ENCODE results near the gene SIK2.
A peak's percentile ranks its signal among the peaks of the same experiment; 100 is the strongest.

SIK2 gene

DNA sequence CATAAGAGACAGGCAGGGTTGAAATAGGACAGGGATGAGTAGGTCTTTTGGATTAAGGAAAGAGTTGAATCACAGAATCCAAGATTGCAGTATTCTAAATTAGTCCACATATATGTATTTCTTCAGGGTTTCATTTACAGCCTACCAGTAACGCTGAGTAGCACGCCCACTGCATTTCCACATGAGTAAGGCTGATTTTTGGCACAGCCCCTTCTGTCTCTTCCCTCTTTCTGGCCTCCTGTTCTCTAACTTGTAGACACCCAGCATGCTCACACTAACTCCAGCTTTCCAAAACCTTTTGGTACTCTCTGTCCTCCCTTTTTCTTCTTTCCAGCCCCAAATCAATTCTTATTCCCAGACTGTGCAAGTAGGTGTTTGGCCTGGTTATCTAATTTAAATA is 3.7 kb upstream of the SIK2 start:
- no peak for DNase-seq (ENCODE audit: low spot score)
- TF ChIP-seq, protein P1, sequence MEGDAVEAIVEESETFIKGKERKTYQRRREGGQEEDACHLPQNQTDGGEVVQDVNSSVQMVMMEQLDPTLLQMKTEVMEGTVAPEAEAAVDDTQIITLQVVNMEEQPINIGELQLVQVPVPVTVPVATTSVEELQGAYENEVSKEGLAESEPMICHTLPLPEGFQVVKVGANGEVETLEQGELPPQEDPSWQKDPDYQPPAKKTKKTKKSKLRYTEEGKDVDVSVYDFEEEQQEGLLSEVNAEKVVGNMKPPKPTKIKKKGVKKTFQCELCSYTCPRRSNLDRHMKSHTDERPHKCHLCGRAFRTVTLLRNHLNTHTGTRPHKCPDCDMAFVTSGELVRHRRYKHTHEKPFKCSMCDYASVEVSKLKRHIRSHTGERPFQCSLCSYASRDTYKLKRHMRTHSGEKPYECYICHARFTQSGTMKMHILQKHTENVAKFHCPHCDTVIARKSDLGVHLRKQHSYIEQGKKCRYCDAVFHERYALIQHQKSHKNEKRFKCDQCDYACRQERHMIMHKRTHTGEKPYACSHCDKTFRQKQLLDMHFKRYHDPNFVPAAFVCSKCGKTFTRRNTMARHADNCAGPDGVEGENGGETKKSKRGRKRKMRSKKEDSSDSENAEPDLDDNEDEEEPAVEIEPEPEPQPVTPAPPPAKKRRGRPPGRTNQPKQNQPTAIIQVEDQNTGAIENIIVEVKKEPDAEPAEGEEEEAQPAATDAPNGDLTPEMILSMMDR (IDR thresholded peaks at IDR 0.05; ENCODE audit: borderline replicate concordance, control extremely low read depth, extremely low read depth, insufficient read depth, missing control alignments), result no peak
- in situ Hi-C loops (cut with MboI; ENCODE audit: low sequenced_read_pairs, unreplicated experiment), result loop anchor here (5.0 kb wide), 1 partner anchor 189 kb away; no protein-coding TSS in a partner anchor

DNA sequence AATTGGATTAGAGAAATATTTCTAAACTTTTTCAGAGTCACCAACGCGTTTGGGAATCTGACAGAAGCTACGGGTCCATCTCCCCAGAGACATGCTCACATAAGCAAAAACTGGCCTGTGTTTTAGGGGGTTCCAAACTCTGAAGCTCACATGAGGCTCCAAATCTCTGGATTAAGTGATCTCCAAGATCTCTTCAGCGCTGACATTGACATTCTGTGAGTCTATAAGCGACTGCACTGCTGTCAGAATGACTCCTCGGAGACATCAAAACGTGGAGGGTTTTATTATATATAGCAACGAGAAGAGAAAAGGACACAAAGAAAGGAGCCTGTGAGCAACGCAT is 642 bp upstream of the SIK2 start:
- in situ Hi-C loops (cut with MboI; ENCODE audit: low sequenced_read_pairs, unreplicated experiment), result loop anchor here (10.0 kb wide), 1 partner anchor 163 kb away; the partner anchor contains the start of gene PPP2R1B
- no peak for DNase-seq (ENCODE audit: low spot score)
- TF ChIP-seq, protein P1 (IDR thresholded peaks at IDR 0.05; ENCODE audit: borderline replicate concordance, control extremely low read depth, extremely low read depth, insufficient read depth, missing control alignments), result no peak

DNA sequence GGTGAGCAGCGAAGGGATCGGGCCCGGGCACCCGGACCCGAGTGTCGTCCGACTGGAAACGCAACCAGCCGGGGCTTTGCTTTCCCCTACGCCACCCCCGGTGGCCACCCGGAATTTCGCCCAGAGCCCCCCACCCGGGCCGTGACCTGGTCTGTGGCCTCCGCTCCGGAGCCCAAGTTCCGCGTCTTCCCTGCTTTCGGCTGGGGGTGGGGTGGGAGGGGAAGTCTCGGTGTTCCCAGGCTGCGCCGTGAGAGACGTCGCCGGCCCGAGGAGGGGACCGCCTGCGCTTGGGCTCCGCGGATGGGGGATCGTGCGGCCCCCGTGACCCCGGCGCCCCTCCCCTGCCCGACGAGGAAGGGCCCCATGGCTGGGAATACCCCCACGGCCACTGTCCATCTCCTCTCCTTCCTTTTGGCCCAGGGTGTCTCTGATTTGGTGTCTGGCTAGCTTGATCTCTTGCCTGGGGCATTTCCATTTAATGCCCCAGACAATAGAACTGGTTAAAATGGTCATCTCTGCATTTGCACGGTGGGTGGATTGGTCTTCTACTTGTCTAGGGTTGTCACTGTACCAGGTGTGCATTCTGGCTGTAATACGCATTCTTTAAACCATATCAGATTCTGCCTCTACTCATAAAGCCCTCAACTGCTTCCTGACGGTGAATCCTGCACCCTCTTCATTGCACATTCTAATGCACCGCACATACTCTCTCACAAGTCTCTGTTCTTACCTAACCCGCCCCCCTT is 789 bp downstream of the SIK2 start:
- DNase-seq (ENCODE audit: low spot score), result peak; percentile 48
- in situ Hi-C loops (cut with MboI; ENCODE audit: low sequenced_read_pairs, unreplicated experiment), result loop anchor here (10.0 kb wide), 1 partner anchor 162 kb away; the partner anchor contains the start of gene PPP2R1B
- TF ChIP-seq, protein P1 (IDR thresholded peaks at IDR 0.05; ENCODE audit: borderline replicate concordance, control extremely low read depth, extremely low read depth, insufficient read depth, missing control alignments), result no peak

DNA sequence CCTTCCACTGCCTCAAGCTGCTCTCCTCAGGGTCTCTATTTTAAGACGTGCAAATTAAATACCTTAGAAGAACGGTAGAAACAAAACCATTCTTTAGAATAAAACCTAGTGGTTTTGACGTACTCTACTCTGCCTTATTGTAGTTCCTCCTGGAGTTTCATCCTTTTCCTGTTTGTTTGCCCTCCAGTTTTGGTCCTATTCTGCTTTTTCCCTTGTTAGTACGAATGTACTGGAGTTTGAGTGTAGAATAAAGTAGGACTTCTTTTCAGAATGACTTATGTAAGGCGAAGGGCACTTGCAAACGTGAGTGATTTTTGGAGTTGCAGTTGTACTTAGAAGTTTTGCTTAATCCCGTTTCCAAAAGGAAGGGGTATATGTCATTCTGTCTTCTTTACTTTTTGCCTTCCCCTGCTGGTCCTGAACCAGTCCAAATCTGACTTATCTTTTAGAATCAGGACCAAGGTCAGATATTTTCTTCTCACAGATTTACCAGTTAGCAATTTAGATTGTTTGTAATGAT is 1.4 kb downstream of the SIK2 start:
- TF ChIP-seq, protein P1 (IDR thresholded peaks at IDR 0.05; ENCODE audit: borderline replicate concordance, control extremely low read depth, extremely low read depth, insufficient read depth, missing control alignments), result no peak
- DNase-seq (ENCODE audit: low spot score), result no peak
- in situ Hi-C loops (cut with MboI; ENCODE audit: low sequenced_read_pairs, unreplicated experiment), result loop anchor here (10.0 kb wide), 1 partner anchor 161 kb away; the partner anchor contains the start of gene PPP2R1B

DNA sequence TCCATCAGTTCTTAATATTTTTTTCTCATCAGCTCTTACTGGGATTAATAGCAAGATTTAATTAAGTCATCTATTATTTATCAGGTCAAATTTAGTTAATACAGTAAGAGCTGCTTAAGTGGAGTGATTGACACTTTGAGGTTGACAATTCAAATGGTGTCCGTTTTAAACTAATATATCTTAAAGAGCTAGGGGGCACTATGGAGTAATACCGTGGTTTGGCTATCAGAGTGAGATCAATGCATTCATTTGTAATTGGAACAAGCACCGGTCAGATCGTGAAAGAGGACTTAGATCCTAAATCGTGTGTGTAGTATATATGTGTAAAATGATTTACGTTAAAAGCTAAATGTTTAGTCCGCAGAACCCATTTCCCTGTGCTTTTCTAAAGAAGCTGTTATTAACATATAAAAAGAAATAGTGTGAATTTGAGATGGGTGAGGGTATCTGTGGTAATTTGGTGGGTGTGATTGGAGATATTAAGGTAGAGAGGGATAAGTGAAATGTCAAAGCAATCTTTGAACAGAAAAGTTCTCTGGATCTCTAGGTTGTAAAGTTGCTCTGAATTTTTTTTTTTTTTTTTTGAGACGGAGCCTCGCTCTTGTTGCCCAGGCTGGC is 2.3 kb downstream of the SIK2 start:
- TF ChIP-seq, protein P1 (IDR thresholded peaks at IDR 0.05; ENCODE audit: borderline replicate concordance, control extremely low read depth, extremely low read depth, insufficient read depth, missing control alignments), result peak; percentile 50
- peak; percentile 54 for DNase-seq (ENCODE audit: low spot score)
- in situ Hi-C loops (cut with MboI; ENCODE audit: low sequenced_read_pairs, unreplicated experiment), result loop anchor here (10.0 kb wide), 1 partner anchor 160 kb away; the partner anchor contains the start of gene PPP2R1B

DNA sequence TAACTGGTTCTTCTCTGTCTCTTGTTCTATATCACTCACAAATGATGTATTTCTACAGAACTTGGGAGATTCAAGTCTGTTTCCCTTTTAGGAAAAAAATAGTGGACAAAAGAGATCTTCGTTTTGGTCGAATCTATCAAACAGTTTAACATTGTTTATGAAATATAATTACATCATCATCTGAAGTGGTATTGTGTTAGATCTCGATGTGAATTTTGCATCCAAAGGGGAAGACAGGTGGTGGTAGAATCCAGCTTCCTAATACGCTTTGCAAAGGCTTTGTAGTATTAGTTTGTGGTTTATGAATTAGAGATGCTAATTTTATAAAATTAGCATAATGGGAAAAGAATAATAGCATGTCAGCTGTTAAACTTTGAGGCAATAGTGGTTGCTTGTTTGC is 3.4 kb downstream of the SIK2 start:
- in situ Hi-C loops (cut with MboI; ENCODE audit: low sequenced_read_pairs, unreplicated experiment), result loop anchor here (10.0 kb wide), 1 partner anchor 159 kb away; the partner anchor contains the start of gene PPP2R1B
- TF ChIP-seq, protein P1 (IDR thresholded peaks at IDR 0.05; ENCODE audit: borderline replicate concordance, control extremely low read depth, extremely low read depth, insufficient read depth, missing control alignments), result no peak
- no peak for DNase-seq (ENCODE audit: low spot score)
